HepG2 (cell line): ENCODE measurements around the gene MARK4. TPM values are rescaled to one million over a fixed set of nuclear protein-coding genes. Genes with fewer than 3 reads are reported as not detected.

Source experiments
- FOXC1 ChIP-seq: sonication (generic); formaldehyde crosslinking; IDR thresholded peaks from 2 replicates; pipeline ENCODE4 v1.8.0; 2022; ENCODE audit warnings: mild to moderate bottlenecking, missing genetic modification reagents, borderline replicate concordance
- FOXM1 ChIP-seq: sonication (generic); formaldehyde crosslinking; IDR thresholded peaks from 2 replicates; pipeline ENCODE4 v1.5.0; 2020; ENCODE audit warnings: missing genetic modification reagents
- MAF1 ChIP-seq: sonication (generic); formaldehyde crosslinking; IDR thresholded peaks from 2 replicates; pipeline ENCODE4 v1.5.0; 2020; ENCODE audit warnings: missing genetic modification reagents, borderline replicate concordance
- ZNF101 ChIP-seq: sonication (generic); formaldehyde crosslinking; IDR thresholded peaks from 2 replicates; pipeline ENCODE4 v1.4.0; 2020; ENCODE audit warnings: mild to moderate bottlenecking, low read depth, missing genetic modification reagents, borderline replicate concordance
- ZNF18 ChIP-seq: sonication (generic); formaldehyde crosslinking; IDR thresholded peaks from 2 replicates; pipeline ENCODE4 v1.8.0; 2022; ENCODE audit warnings: mild to moderate bottlenecking, missing genetic modification reagents; ENCODE audit not compliant: insufficient replicate concordance
- ZNF770 ChIP-seq: sonication (generic); formaldehyde crosslinking; IDR thresholded peaks from 2 replicates; pipeline ENCODE4 v1.5.0; 2020; ENCODE audit warnings: mild to moderate bottlenecking, missing genetic modification reagents
- polyA plus RNA-seq, 8 experiments: library from polyadenylated mRNA; depleted of rRNA in 3 of 8; stranded (reverse) in 7 of 8; unstranded in 1 of 8; fragments of >200 nt; fragmentation: Illumina TruSeq in 4 of 8; extraction: Trizol in 4 of 8; gene quantifications; 2 replicates each; pipeline versions ENCODE4 v1.2.1 to v1.2.3, GENCODE V29; 2011 to 2016; ENCODE audit warnings: low read depth in 4 of 8, missing spikeins in 1 of 8, mixed read lengths in 1 of 8; ENCODE audit not compliant: insufficient read depth in 1 of 8
- total RNA-seq, 5 experiments: library from RNA; depleted of rRNA; stranded (reverse); fragments of >200 nt; fragmentation: Illumina TruSeq; extraction: Trizol; gene quantifications; 2 replicates each; pipeline ENCODE4 v1.2.3, GENCODE V29; 2016; ENCODE audit warnings: low read depth in 1 of 5
- TF ChIP-seq, protein P1 (sequence below): sonication (generic); formaldehyde crosslinking; IDR thresholded peaks from 2 replicates; pipeline ENCODE4 v1.9.0; 2021; ENCODE audit warnings: missing genetic modification reagents, borderline replicate concordance

Gene MARK4
- total and polyA plus RNA-seq, 2 of the 13 experiments (the other 11 are each of a cell fraction or from before 2014, with no cell fraction given) = 7.0 to 12.2 TPM

DNA sequence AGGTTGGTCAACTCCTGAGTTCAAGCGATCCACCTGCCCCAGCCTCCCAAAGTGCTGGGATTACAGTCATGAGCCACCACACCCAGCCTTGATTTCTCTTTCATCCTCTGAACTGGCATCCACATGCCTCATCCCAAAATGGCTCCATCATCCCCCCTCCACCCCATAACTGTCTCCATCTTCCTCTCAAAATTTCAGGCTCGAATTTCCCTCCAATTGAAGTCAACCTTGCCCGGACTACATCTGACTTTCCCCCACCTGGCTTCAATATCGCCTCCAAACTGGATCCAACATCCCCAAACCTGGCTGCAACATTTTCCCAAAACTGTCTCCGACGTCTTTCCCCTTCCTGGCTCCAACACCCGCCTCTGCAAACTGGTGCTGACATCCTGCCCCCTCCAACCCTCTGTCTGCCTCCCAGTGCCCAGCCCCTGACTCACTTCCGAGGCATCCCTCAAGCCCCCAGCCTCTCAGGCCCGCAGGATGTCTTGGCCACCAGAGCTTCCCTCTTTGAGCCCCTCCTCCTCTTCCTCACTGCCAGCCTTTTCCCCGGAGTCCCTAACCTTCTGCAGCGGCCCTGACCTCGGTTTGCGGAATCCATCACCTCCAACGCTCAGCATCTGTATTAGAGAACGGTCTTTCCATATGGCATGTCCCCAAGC lies 6.8 kb upstream of the MARK4 start (continued):
- TF ChIP-seq ZNF770 (CRISPR knock-in tag) (no peak), ZNF18 (CRISPR knock-in tag) (no peak), FOXM1 (CRISPR knock-in tag) (no peak), ZNF101 (CRISPR knock-in tag) (no peak), FOXC1 (no peak), MAF1 (CRISPR knock-in tag) (no peak)
- TF ChIP-seq, protein P1, sequence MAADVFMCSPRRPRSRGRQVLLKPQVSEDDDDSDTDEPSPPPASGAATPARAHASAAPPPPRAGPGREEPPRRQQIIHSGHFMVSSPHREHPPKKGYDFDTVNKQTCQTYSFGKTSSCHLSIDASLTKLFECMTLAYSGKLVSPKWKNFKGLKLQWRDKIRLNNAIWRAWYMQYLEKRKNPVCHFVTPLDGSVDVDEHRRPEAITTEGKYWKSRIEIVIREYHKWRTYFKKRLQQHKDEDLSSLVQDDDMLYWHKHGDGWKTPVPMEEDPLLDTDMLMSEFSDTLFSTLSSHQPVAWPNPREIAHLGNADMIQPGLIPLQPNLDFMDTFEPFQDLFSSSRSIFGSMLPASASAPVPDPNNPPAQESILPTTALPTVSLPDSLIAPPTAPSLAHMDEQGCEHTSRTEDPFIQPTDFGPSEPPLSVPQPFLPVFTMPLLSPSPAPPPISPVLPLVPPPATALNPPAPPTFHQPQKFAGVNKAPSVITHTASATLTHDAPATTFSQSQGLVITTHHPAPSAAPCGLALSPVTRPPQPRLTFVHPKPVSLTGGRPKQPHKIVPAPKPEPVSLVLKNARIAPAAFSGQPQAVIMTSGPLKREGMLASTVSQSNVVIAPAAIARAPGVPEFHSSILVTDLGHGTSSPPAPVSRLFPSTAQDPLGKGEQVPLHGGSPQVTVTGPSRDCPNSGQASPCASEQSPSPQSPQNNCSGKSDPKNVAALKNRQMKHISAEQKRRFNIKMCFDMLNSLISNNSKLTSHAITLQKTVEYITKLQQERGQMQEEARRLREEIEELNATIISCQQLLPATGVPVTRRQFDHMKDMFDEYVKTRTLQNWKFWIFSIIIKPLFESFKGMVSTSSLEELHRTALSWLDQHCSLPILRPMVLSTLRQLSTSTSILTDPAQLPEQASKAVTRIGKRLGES (CRISPR knock-in tag) = no peak
- TF ChIP-seq, all 625 proteins: peak for 0
